H9 (cell line): ENCODE data around the gene PREX1. TPM values are rescaled to one million over a fixed set of nuclear protein-coding genes. Genes with fewer than 3 reads are reported as not detected.

Source experiments
- DNase-seq: peaks from one replicate; pipeline ENCODE4 v3.0.0-alpha.2; 2017
- H2AFZ ChIP-seq: one replicate; pipeline ENCODE4 v1.6.1; 2013; ENCODE audit warnings: mild to moderate bottlenecking, low read length, control low read depth, moderate library complexity
- H2AK5ac ChIP-seq: 2 replicates; pipeline ENCODE4 v1.6.1; 2013; ENCODE audit warnings: low read length, control low read depth, mixed read lengths; ENCODE audit not compliant: insufficient read length
- H2BK120ac ChIP-seq: one replicate; pipeline ENCODE4 v1.6.1; 2013; ENCODE audit warnings: low read depth, mild to moderate bottlenecking, low read length, control low read depth, inconsistent platforms; ENCODE audit not compliant: poor library complexity, severe bottlenecking
- H2BK12ac ChIP-seq: 2 replicates; pipeline ENCODE4 v1.6.1; 2013; ENCODE audit warnings: low read length, control low read depth, mixed read lengths, low read depth; ENCODE audit not compliant: insufficient read length
- H2BK15ac ChIP-seq: 2 replicates; pipeline ENCODE4 v1.6.1; 2013; ENCODE audit warnings: low read depth, low read length, control low read depth
- H2BK20ac ChIP-seq: one replicate; pipeline ENCODE4 v1.6.1; 2013; ENCODE audit warnings: low read depth, mild to moderate bottlenecking, low read length, control low read depth, inconsistent platforms; ENCODE audit not compliant: poor library complexity, severe bottlenecking
- H2BK5ac ChIP-seq: 2 replicates; pipeline ENCODE4 v1.6.1; 2013; ENCODE audit warnings: low read length, control low read depth, mixed read lengths; ENCODE audit not compliant: insufficient read length
- H3K14ac ChIP-seq: 2 replicates; pipeline ENCODE4 v1.6.1; 2013; ENCODE audit warnings: low read length, control low read depth; ENCODE audit not compliant: insufficient read depth
- H3K18ac ChIP-seq: 2 replicates; pipeline ENCODE4 v1.6.1; 2013; ENCODE audit warnings: low read depth, mild to moderate bottlenecking, mixed read lengths, low read length, control low read depth; ENCODE audit not compliant: insufficient read length
- H3K23ac ChIP-seq: 2 replicates; pipeline ENCODE4 v1.6.1; 2013; ENCODE audit warnings: low read length, control low read depth, mixed read lengths, low read depth; ENCODE audit not compliant: insufficient read length
- H3K23me2 ChIP-seq: 2 replicates; pipeline ENCODE4 v1.6.1; 2013; ENCODE audit warnings: low read depth, mild to moderate bottlenecking, mixed read lengths, low read length, control low read depth; ENCODE audit not compliant: insufficient read length, poor library complexity, severe bottlenecking
- H3K27ac ChIP-seq: 2 replicates; pipeline ENCODE4 v1.5.1; 2013; ENCODE audit warnings: low read length, control low read depth, mixed read lengths, low read depth; ENCODE audit not compliant: insufficient read length
- H3K27me3 ChIP-seq: 2 replicates; pipeline ENCODE4 v1.6.1; 2013; ENCODE audit warnings: low read length, control low read depth, inconsistent platforms; ENCODE audit not compliant: insufficient read depth
- H3K4ac ChIP-seq: 2 replicates; pipeline ENCODE4 v1.6.1; 2013; ENCODE audit warnings: low read depth, mild to moderate bottlenecking, control low read depth, inconsistent platforms, low read length, moderate library complexity
- H3K4me1 ChIP-seq: 2 replicates; pipeline ENCODE4 v1.6.1; 2013; ENCODE audit warnings: low read length, control low read depth, inconsistent platforms; ENCODE audit not compliant: insufficient read depth
- H3K4me2 ChIP-seq: 2 replicates; pipeline ENCODE4 v1.6.1; 2013; ENCODE audit warnings: low read length, control low read depth, mixed read lengths; ENCODE audit not compliant: insufficient read length, insufficient read depth
- H3K56ac ChIP-seq: 2 replicates; pipeline ENCODE4 v1.6.1; 2013; ENCODE audit warnings: low read depth, mild to moderate bottlenecking, mixed read lengths, low read length, control low read depth; ENCODE audit not compliant: insufficient read length
- H3K79me1 ChIP-seq: 2 replicates; pipeline ENCODE4 v1.6.1; 2013; ENCODE audit warnings: low read depth, mild to moderate bottlenecking, moderate library complexity, low read length, control low read depth, inconsistent platforms; ENCODE audit not compliant: insufficient read depth, poor library complexity, severe bottlenecking
- H3K79me2 ChIP-seq: 2 replicates; pipeline ENCODE4 v1.6.1; 2013; ENCODE audit warnings: low read length, control low read depth, inconsistent platforms; ENCODE audit not compliant: insufficient read depth
- H3K9ac ChIP-seq: 2 replicates; pipeline ENCODE4 v1.6.1; 2013; ENCODE audit warnings: low read length, control low read depth, mixed read lengths; ENCODE audit not compliant: insufficient read length; ENCODE audit errors: extremely low read depth
- H3K9me3 ChIP-seq: one replicate; pipeline ENCODE4 v1.6.1; 2013; ENCODE audit warnings: low read depth, low read length, inconsistent platforms; ENCODE audit not compliant: control insufficient read depth
- H3T11ph ChIP-seq: one replicate; pipeline ENCODE4 v1.6.1; 2013; ENCODE audit warnings: mild to moderate bottlenecking, low read length, control low read depth, inconsistent platforms
- H4K20me1 ChIP-seq: one replicate; pipeline ENCODE4 v1.6.1; 2013; ENCODE audit not compliant: control insufficient read depth, insufficient read length, insufficient read depth
- H4K5ac ChIP-seq: 2 replicates; pipeline ENCODE4 v1.6.1; 2013; ENCODE audit warnings: low read depth, mild to moderate bottlenecking, mixed read lengths, low read length, control low read depth; ENCODE audit not compliant: insufficient read length
- H4K8ac ChIP-seq: replicated peaks from 2 replicates; pipeline ENCODE4 v1.6.1; 2013; ENCODE audit warnings: low read length, control low read depth, mixed read lengths, low read depth; ENCODE audit not compliant: insufficient read length
- H4K91ac ChIP-seq: 2 replicates; pipeline ENCODE4 v1.6.1; 2013; ENCODE audit warnings: low read depth, mild to moderate bottlenecking, moderate library complexity, mixed read lengths, low read length, control low read depth; ENCODE audit not compliant: insufficient read length
- H3K27ac Mint-ChIP-seq, 3 experiments: 2 replicates in 2 of 3; 3 replicates in 1 of 3; pipeline ENCODE4 v1.8.0; 2020 to 2021; ENCODE audit warnings: mixed read lengths in 3 of 3, mild to moderate bottlenecking in 1 of 3, moderate library complexity in 1 of 3
- H3K27me3 Mint-ChIP-seq: 2 replicates; pipeline ENCODE4 v1.8.0; 2021; ENCODE audit warnings: low read depth, mild to moderate bottlenecking, moderate library complexity, mixed read lengths
- H3K36me3 Mint-ChIP-seq, 3 experiments: 2 replicates in 2 of 3; 3 replicates in 1 of 3; pipeline ENCODE4 v1.8.0; 2020 to 2021; ENCODE audit warnings: low read depth in 3 of 3, mixed read lengths in 3 of 3; ENCODE audit not compliant: insufficient read depth in 1 of 3
- H3K4me1 Mint-ChIP-seq, 2 experiments: 2 replicates each; pipeline ENCODE4 v1.8.0; 2020; ENCODE audit warnings: mixed read lengths in 2 of 2
- H3K4me3 Mint-ChIP-seq, 2 experiments: 2 replicates in 1 of 2; 3 replicates in 1 of 2; pipeline ENCODE4 v1.8.0; 2020 to 2021; ENCODE audit warnings: mild to moderate bottlenecking in 2 of 2, mixed read lengths in 2 of 2, moderate library complexity in 1 of 2
- H3K9me3 Mint-ChIP-seq, 2 experiments: 2 replicates in 1 of 2; 3 replicates in 1 of 2; pipeline ENCODE4 v1.8.0; 2020; ENCODE audit warnings: mild to moderate bottlenecking in 2 of 2, mixed read lengths in 2 of 2, moderate library complexity in 1 of 2
- CTCF ChIP-seq: fragments of 200-600 bp; sonication (generic); conservative IDR thresholded peaks from 3 replicates; pipeline ENCODE4 v1.8.0; 2021; ENCODE audit warnings: antibody characterized with exemption, mild to moderate bottlenecking
- WGBS: extraction: QIAGEN DNeasy Blood & Tissue Kit; methylation state at CpG from one replicate; pipeline ENCODE4 v1.1.7; 2013; ENCODE audit warnings: missing lambda C conversion rate, low lambda C conversion rate, mixed read lengths; ENCODE audit not compliant: insufficient read length; ENCODE audit errors: extremely low coverage; 5-methylcytosine and 5-hydroxymethylcytosine counted together
- total RNA-seq: library from RNA; stranded (reverse); gene quantifications from 2 replicates; pipeline ENCODE4 v1.2.1, GENCODE V29; 2021

Gene PREX1
- total RNA-seq, 1 experiment from 2014 or later: 6.6 TPM

DNA sequence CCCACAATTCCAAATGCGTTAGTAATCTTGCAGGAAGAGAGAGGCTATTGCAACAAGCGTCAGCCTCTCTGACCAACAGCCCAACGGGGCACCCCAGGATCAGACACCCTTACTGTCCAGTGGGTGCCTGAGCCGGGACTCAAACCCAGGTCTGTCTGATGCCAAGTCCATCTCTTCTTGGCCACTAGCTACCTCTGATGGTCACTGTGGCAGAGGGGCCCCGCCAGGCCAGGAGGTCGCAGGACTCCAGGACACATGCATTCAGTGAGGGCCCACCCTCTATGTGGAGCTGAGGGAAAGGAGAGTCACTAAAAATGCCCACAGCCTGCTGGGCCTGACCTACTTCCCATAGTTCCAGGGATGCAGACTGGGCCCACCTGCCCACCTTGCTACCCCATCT, 83.3 kb downstream of the PREX1 start:
- TF ChIP-seq CTCF: no peak
- Mint-ChIP-seq H3K4me1 (peaks cover 22 to 30% of the 10 kb centered on the region in 2 experiments), H3K27me3 (peaks cover 1% of the 10 kb centered on the region; the same call in 1 of the 2 replicates), H3K9me3 (no peaks in the 10 kb centered on the region), H3K27ac (no peak overlapping the region), H3K36me3 (peaks cover 0 to 1% (median 0%) of the 10 kb centered on the region in 3 experiments; a peak in 1 of 7 replicates), H3K4me3 (no peak overlapping the region)
- no peaks in the 10 kb centered on the region for H3K27me3 ChIP-seq
- no peaks in the 10 kb centered on the region for H3K23me2 ChIP-seq
- no peaks in the 10 kb centered on the region for H3K79me2 ChIP-seq
- no peaks in the 10 kb centered on the region for H3K9me3 ChIP-seq
- no peak overlapping the region for H2AFZ ChIP-seq
- H3K79me1 ChIP-seq: no peaks in the 10 kb centered on the region
- H2BK5ac ChIP-seq: no peak overlapping the region
- no peak overlapping the region for H3K14ac ChIP-seq
- H3K23ac ChIP-seq: no peak overlapping the region
- DNase-seq: no peak
- H3K4ac ChIP-seq: no peak overlapping the region
- H4K8ac ChIP-seq: no peak overlapping the region
- no peak overlapping the region for H3T11ph ChIP-seq
- H3K9ac ChIP-seq: no peak overlapping the region
- no peak overlapping the region; the same call in 1 of the 2 replicates for H2BK15ac ChIP-seq
- no peak overlapping the region for H3K56ac ChIP-seq
- no CpG with 5 or more reads among the region's 6 CpGs for WGBS
- H4K91ac ChIP-seq: no peak overlapping the region
- no peak overlapping the region for H3K27ac ChIP-seq
- H3K4me2 ChIP-seq: no peak overlapping the region
- H2BK20ac ChIP-seq: no peak overlapping the region
- no peak overlapping the region for H2AK5ac ChIP-seq
- no peaks in the 10 kb centered on the region for H4K20me1 ChIP-seq
- H4K5ac ChIP-seq: no peak overlapping the region
- no peak overlapping the region for H2BK12ac ChIP-seq
- no peak overlapping the region for H2BK120ac ChIP-seq
- H3K4me1 ChIP-seq: peaks cover 5% of the 10 kb centered on the region; the same call in 1 of the 2 replicates
- no peak overlapping the region for H3K18ac ChIP-seq
